Trophoblast cell (in vitro differentiated cells and primary cell): ENCODE data around the gene WSB1.
A peak's percentile ranks its signal among the peaks of the same experiment; 100 is the strongest.

Experiments used
- DNase-seq, 2 donors: peaks; one replicate each; pipeline ENCODE4 v3.0.0-alpha.2; 2016
- H2AFZ ChIP-seq: 2 replicates; pipeline ENCODE4 v1.6.1; 2013; ENCODE audit warnings: low read length, moderate library complexity, mild to moderate bottlenecking; ENCODE audit not compliant: insufficient read depth, poor library complexity
- H2AK5ac ChIP-seq: 2 replicates; pipeline ENCODE4 v1.6.1; 2013; ENCODE audit warnings: mild to moderate bottlenecking, low read length
- H2BK120ac ChIP-seq: 2 replicates; pipeline ENCODE4 v1.6.1; 2013; ENCODE audit warnings: low read length, mild to moderate bottlenecking, moderate library complexity; ENCODE audit not compliant: insufficient read depth, poor library complexity
- H2BK12ac ChIP-seq: 2 replicates; pipeline ENCODE4 v1.6.1; 2013; ENCODE audit warnings: mild to moderate bottlenecking, low read length, moderate library complexity
- H2BK5ac ChIP-seq: 2 replicates; pipeline ENCODE4 v1.6.1; 2013; ENCODE audit warnings: low read length, low read depth, moderate library complexity, mild to moderate bottlenecking; ENCODE audit not compliant: poor library complexity
- H3K14ac ChIP-seq: 2 replicates; pipeline ENCODE4 v1.6.1; 2013; ENCODE audit warnings: mild to moderate bottlenecking, low read length
- H3K18ac ChIP-seq: 2 replicates; pipeline ENCODE4 v1.6.1; 2013; ENCODE audit warnings: mild to moderate bottlenecking, low read length
- H3K23ac ChIP-seq: 2 replicates; pipeline ENCODE4 v1.6.1; 2013; ENCODE audit warnings: low read length
- H3K27ac ChIP-seq: 2 replicates; pipeline ENCODE4 v1.5.1; 2013; ENCODE audit warnings: low read depth, mild to moderate bottlenecking, inconsistent platforms, low read length, moderate library complexity
- H3K27me3 ChIP-seq: 2 replicates; pipeline ENCODE4 v1.6.1; 2013; ENCODE audit warnings: inconsistent platforms, mild to moderate bottlenecking, low read length, moderate library complexity; ENCODE audit not compliant: insufficient read depth
- H3K36me3 ChIP-seq, 2 experiments: 1 replicate in 1 of 2; 2 replicates in 1 of 2; pipeline ENCODE4 v1.6.1; 2013; ENCODE audit warnings: low read length in 2 of 2, mild to moderate bottlenecking in 2 of 2, moderate library complexity in 1 of 2; ENCODE audit not compliant: insufficient read depth in 2 of 2, control insufficient read depth in 1 of 2
- H3K4ac ChIP-seq: 2 replicates; pipeline ENCODE4 v1.6.1; 2013; ENCODE audit warnings: low read depth, mild to moderate bottlenecking, low read length, moderate library complexity
- H3K4me1 ChIP-seq, 2 experiments: 1 replicate in 1 of 2; 2 replicates in 1 of 2; pipeline ENCODE4 v1.6.1; 2013; ENCODE audit warnings: low read length in 2 of 2, mild to moderate bottlenecking in 2 of 2, moderate library complexity in 1 of 2; ENCODE audit not compliant: insufficient read depth in 2 of 2, control insufficient read depth in 1 of 2
- H3K4me2 ChIP-seq: 2 replicates; pipeline ENCODE4 v1.6.1; 2013; ENCODE audit warnings: inconsistent platforms, mild to moderate bottlenecking, low read length, moderate library complexity
- H3K4me3 ChIP-seq: 2 replicates; pipeline ENCODE4 v1.5.1; 2013; ENCODE audit warnings: mild to moderate bottlenecking, low read depth, low read length, inconsistent platforms
- H3K79me1 ChIP-seq: one replicate; pipeline ENCODE4 v1.6.1; 2013; ENCODE audit warnings: low read length
- H3K79me2 ChIP-seq: 2 replicates; pipeline ENCODE4 v1.6.1; 2013; ENCODE audit warnings: low read length, mild to moderate bottlenecking; ENCODE audit not compliant: control insufficient read depth, insufficient read depth, poor library complexity
- H3K9ac ChIP-seq: 2 replicates; pipeline ENCODE4 v1.6.1; 2013; ENCODE audit warnings: mild to moderate bottlenecking, low read length
- H3K9me3 ChIP-seq: 2 replicates; pipeline ENCODE4 v1.6.1; 2013; ENCODE audit warnings: low read depth, mild to moderate bottlenecking, control low read depth, inconsistent platforms, low read length; ENCODE audit not compliant: insufficient read depth
- H4K12ac ChIP-seq: 2 replicates; pipeline ENCODE4 v1.6.1; 2013; ENCODE audit warnings: low read depth, mild to moderate bottlenecking, low read length, moderate library complexity
- H4K8ac ChIP-seq: 2 replicates; pipeline ENCODE4 v1.6.1; 2013; ENCODE audit warnings: low read depth, mild to moderate bottlenecking, low read length, moderate library complexity
- H4K91ac ChIP-seq: one replicate; pipeline ENCODE4 v1.6.1; 2013; ENCODE audit warnings: low read depth, mild to moderate bottlenecking, low read length, moderate library complexity
- WGBS: extraction: QIAGEN DNeasy Blood & Tissue Kit; methylation state at CpG from one replicate; pipeline ENCODE4 v1.1.7; 2013; ENCODE audit warnings: missing lambda C conversion rate; ENCODE audit not compliant: insufficient read length, insufficient coverage; ENCODE audit errors: extremely low coverage; 5-methylcytosine and 5-hydroxymethylcytosine counted together

Gene WSB1

GRCh38 chr17:27289856-27290255 is 4.1 kb upstream of the WSB1 start:
- H4K8ac ChIP-seq = no peak overlapping the region
- no peak overlapping the region for H3K4me3 ChIP-seq
- no peak overlapping the region for H3K4me2 ChIP-seq
- H3K36me3 ChIP-seq = no peaks in the 10 kb centered on the region
- H3K79me1 ChIP-seq = peaks cover 12% of the 10 kb centered on the region
- H3K4me1 ChIP-seq = peaks cover 4% of the 10 kb centered on the region in 2 experiments
- H2BK120ac ChIP-seq = no peak overlapping the region
- H3K4ac ChIP-seq = no peak overlapping the region
- H3K9me3 ChIP-seq = no peaks in the 10 kb centered on the region
- H2BK12ac ChIP-seq = no peak overlapping the region
- H4K91ac ChIP-seq = no peak overlapping the region
- no peak for DNase-seq
- no peak overlapping the region for H3K23ac ChIP-seq
- H3K27me3 ChIP-seq = no peaks in the 10 kb centered on the region
- H3K9ac ChIP-seq = no peak overlapping the region
- no peak overlapping the region for H2AFZ ChIP-seq
- peaks cover 7% of the 10 kb centered on the region for H3K79me2 ChIP-seq
- no peak overlapping the region for H4K12ac ChIP-seq
- H3K27ac ChIP-seq = no peak overlapping the region
- H3K18ac ChIP-seq = no peak overlapping the region
- no peak overlapping the region for H2BK5ac ChIP-seq
- no peak overlapping the region for H3K14ac ChIP-seq
- H2AK5ac ChIP-seq = no peak overlapping the region

GRCh38 chr17:27290916-27291598 is 2.9 kb upstream of the WSB1 start:
- Histone ChIP-seq H2BK12ac (no peak overlapping the region), H3K18ac (no peak overlapping the region), H3K4me1 (peaks cover 4% of the 10 kb centered on the region in 2 experiments), H3K9ac (no peak overlapping the region), H2BK5ac (no peak overlapping the region), H3K79me1 (peaks cover 12% of the 10 kb centered on the region), H4K12ac (no peak overlapping the region), H2BK120ac (no peak overlapping the region), H3K4me3 (no peak overlapping the region), H2AK5ac (no peak overlapping the region), H3K27me3 (no peaks in the 10 kb centered on the region), H4K8ac (no peak overlapping the region), H3K4ac (no peak overlapping the region), H3K4me2 (no peak overlapping the region), H3K14ac (no peak overlapping the region), H3K9me3 (no peaks in the 10 kb centered on the region), H3K23ac (no peak overlapping the region), H3K36me3 (no peaks in the 10 kb centered on the region), H3K79me2 (peaks cover 12% of the 10 kb centered on the region), H4K91ac (no peak overlapping the region), H2AFZ (no peak overlapping the region), H3K27ac (no peak overlapping the region)
- no CpG with 5 or more reads among the region's 3 CpGs for WGBS
- no peak for DNase-seq

- peak overlapping the region; percentile 8 for H2BK120ac ChIP-seq
- peak overlapping the region; percentile 70 for H3K18ac ChIP-seq
- DNase-seq = no peak
- H2AFZ ChIP-seq = peak overlapping the region; percentile 87
- WGBS = no CpG with 5 or more reads among the region's 15 CpGs
- peak overlapping the region; percentile 73 for H3K4ac ChIP-seq
- peak overlapping the region; percentile 34 for H2BK5ac ChIP-seq
- H3K27ac ChIP-seq = peak overlapping the region; percentile 7
- H3K27me3 ChIP-seq = no peaks in the 10 kb centered on the region
- peaks cover 7 to 8% of the 10 kb centered on the region in 2 experiments for H3K36me3 ChIP-seq
- H4K8ac ChIP-seq = peak overlapping the region; percentile 83
- peak overlapping the region; percentile 36 for H2AK5ac ChIP-seq
- H3K4me2 ChIP-seq = peak overlapping the region; percentile 44
- no peaks in the 10 kb centered on the region for H3K9me3 ChIP-seq
- H3K4me3 ChIP-seq = no peak overlapping the region
- H3K79me1 ChIP-seq = peaks cover 12% of the 10 kb centered on the region
- H3K23ac ChIP-seq = no peak overlapping the region
- peak overlapping the region; percentile 52 for H2BK12ac ChIP-seq
- H3K4me1 ChIP-seq = peaks cover 10 to 12% of the 10 kb centered on the region in 2 experiments
- peak overlapping the region; percentile 78 for H3K14ac ChIP-seq
- peak overlapping the region; percentile 94 for H4K91ac ChIP-seq
- H4K12ac ChIP-seq = peak overlapping the region; percentile 43
- H3K9ac ChIP-seq = no peak overlapping the region
- H3K79me2 ChIP-seq = peaks cover 22% of the 10 kb centered on the region
These were observed 486 bp upstream of the WSB1 start for GRCh38 chr17:27293359-27293897.

- peak; percentile 79 to 87 for DNase-seq
- peak overlapping the region; percentile 94 for H3K4ac ChIP-seq
- H4K8ac ChIP-seq = peak overlapping the region; percentile 82
- H3K79me1 ChIP-seq = peaks cover 12% of the 10 kb centered on the region
- peak overlapping the region; percentile 86 for H3K4me3 ChIP-seq
- peak overlapping the region; percentile 93 for H4K91ac ChIP-seq
- H3K4me1 ChIP-seq = peaks cover 10 to 12% of the 10 kb centered on the region in 2 experiments
- H4K12ac ChIP-seq = peak overlapping the region; percentile 63
- peak overlapping the region; percentile 24 for H2AFZ ChIP-seq
- H3K27me3 ChIP-seq = no peaks in the 10 kb centered on the region
- H3K36me3 ChIP-seq = peaks cover 7 to 8% of the 10 kb centered on the region in 2 experiments
- peak overlapping the region; percentile 96 for H3K9ac ChIP-seq
- H3K4me2 ChIP-seq = peak overlapping the region; percentile 54
- peak overlapping the region; percentile 79 for H3K27ac ChIP-seq
- H2BK120ac ChIP-seq = peak overlapping the region; percentile 67
- no CpG with 5 or more reads among the region's 21 CpGs for WGBS
- H3K9me3 ChIP-seq = no peaks in the 10 kb centered on the region
- peak overlapping the region; percentile 92 for H3K14ac ChIP-seq
- peak overlapping the region; percentile 89 for H3K18ac ChIP-seq
- peak overlapping the region; percentile 52 for H2BK5ac ChIP-seq
- H2AK5ac ChIP-seq = peak overlapping the region; percentile 86
- no peak overlapping the region for H3K23ac ChIP-seq
- H3K79me2 ChIP-seq = peaks cover 28% of the 10 kb centered on the region
- no peak overlapping the region for H2BK12ac ChIP-seq
These were observed 1.0 kb downstream of the WSB1 start for GRCh38 chr17:27294689-27295630.
